ENCODE results near the gene AHCY. TPM values are rescaled to one million over a fixed set of nuclear protein-coding genes. Genes with fewer than 3 reads are reported as not detected.
A peak's percentile ranks its signal among the peaks of the same experiment; 100 is the strongest.

AHCY gene
- total RNA-seq, 1 experiment from 2014 or later, result 401 TPM

DNA sequence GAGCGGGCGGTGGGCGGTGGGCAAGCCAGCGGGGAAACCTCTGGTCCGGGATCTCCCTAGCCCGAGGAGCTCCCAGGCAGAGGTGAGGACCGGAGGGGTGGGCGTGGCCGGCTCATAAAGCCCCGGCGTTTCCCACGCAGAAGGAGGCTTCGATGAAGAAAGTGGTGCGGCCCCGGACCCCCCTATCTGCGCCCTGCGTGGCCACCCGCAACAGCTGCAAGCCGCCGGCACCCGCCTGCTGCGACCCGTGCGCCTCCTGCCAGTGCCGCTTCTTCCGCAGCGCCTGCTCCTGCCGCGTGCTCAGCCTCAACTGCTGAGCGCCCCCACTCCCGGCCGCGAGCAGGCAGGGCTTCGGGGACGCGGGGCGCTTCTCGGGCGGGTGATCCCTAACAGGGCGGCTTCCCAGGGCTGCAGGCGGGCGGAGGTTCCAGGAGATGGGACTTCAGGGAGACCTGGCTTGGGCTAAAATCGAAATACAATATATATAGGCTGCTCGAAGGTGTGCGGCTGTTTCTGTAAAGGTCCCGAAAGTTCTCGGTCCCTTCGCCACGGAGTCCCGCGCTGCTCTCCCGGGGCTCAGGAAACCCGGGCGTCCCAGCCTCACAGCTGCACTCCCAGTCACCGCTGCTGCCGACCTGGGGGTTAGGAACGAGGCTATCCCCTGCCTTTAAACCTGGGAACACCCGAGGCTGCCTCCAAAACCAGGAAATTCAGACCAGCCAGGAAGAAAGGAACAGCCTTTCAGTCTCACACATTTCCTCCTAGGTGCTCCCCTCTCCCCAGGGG, 34.1 kb downstream of the AHCY start (continued):
- TF ChIP-seq RORB (CRISPR knock-in tag; IDR thresholded peaks at IDR 0.05) (no peak), SP1 (CRISPR knock-in tag; conservative IDR thresholded peaks at IDR 0.05) (peak; percentile 38; the same call in 1 of the 2 replicates), TEAD4 (CRISPR knock-in tag; IDR thresholded peaks at IDR 0.05) (no peak), ZNF423 (CRISPR knock-in tag; IDR thresholded peaks at IDR 0.05) (0 out of 2 replicates have a peak, but pooled peaks have one; percentile 2), SMAD4 (CRISPR knock-in tag; IDR thresholded peaks at IDR 0.05) (no peak), TEAD1 (CRISPR knock-in tag; IDR thresholded peaks at IDR 0.05) (0 out of 2 replicates have a peak, but pooled peaks have one; percentile 35), RELA (CRISPR knock-in tag; IDR thresholded peaks at IDR 0.05; ENCODE audit: borderline replicate concordance) (peak; percentile 85)
- TF ChIP-seq, protein P1, sequence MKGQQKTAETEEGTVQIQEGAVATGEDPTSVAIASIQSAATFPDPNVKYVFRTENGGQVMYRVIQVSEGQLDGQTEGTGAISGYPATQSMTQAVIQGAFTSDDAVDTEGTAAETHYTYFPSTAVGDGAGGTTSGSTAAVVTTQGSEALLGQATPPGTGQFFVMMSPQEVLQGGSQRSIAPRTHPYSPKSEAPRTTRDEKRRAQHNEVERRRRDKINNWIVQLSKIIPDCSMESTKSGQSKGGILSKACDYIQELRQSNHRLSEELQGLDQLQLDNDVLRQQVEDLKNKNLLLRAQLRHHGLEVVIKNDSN (CRISPR knock-in tag; IDR thresholded peaks at IDR 0.05), result no peak; the same call in 1 of the 2 replicates
- TF ChIP-seq, protein P2, sequence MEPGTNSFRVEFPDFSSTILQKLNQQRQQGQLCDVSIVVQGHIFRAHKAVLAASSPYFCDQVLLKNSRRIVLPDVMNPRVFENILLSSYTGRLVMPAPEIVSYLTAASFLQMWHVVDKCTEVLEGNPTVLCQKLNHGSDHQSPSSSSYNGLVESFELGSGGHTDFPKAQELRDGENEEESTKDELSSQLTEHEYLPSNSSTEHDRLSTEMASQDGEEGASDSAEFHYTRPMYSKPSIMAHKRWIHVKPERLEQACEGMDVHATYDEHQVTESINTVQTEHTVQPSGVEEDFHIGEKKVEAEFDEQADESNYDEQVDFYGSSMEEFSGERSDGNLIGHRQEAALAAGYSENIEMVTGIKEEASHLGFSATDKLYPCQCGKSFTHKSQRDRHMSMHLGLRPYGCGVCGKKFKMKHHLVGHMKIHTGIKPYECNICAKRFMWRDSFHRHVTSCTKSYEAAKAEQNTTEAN (CRISPR knock-in tag; IDR thresholded peaks at IDR 0.05), result 0 out of 2 replicates have a peak, but pooled peaks have one; percentile 67
- TF ChIP-seq, protein P3, sequence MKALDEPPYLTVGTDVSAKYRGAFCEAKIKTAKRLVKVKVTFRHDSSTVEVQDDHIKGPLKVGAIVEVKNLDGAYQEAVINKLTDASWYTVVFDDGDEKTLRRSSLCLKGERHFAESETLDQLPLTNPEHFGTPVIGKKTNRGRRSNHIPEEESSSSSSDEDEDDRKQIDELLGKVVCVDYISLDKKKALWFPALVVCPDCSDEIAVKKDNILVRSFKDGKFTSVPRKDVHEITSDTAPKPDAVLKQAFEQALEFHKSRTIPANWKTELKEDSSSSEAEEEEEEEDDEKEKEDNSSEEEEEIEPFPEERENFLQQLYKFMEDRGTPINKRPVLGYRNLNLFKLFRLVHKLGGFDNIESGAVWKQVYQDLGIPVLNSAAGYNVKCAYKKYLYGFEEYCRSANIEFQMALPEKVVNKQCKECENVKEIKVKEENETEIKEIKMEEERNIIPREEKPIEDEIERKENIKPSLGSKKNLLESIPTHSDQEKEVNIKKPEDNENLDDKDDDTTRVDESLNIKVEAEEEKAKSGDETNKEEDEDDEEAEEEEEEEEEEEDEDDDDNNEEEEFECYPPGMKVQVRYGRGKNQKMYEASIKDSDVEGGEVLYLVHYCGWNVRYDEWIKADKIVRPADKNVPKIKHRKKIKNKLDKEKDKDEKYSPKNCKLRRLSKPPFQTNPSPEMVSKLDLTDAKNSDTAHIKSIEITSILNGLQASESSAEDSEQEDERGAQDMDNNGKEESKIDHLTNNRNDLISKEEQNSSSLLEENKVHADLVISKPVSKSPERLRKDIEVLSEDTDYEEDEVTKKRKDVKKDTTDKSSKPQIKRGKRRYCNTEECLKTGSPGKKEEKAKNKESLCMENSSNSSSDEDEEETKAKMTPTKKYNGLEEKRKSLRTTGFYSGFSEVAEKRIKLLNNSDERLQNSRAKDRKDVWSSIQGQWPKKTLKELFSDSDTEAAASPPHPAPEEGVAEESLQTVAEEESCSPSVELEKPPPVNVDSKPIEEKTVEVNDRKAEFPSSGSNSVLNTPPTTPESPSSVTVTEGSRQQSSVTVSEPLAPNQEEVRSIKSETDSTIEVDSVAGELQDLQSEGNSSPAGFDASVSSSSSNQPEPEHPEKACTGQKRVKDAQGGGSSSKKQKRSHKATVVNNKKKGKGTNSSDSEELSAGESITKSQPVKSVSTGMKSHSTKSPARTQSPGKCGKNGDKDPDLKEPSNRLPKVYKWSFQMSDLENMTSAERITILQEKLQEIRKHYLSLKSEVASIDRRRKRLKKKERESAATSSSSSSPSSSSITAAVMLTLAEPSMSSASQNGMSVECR (CRISPR knock-in tag; IDR thresholded peaks at IDR 0.05; ENCODE audit: borderline replicate concordance), result no peak
- TF ChIP-seq, protein P4, sequence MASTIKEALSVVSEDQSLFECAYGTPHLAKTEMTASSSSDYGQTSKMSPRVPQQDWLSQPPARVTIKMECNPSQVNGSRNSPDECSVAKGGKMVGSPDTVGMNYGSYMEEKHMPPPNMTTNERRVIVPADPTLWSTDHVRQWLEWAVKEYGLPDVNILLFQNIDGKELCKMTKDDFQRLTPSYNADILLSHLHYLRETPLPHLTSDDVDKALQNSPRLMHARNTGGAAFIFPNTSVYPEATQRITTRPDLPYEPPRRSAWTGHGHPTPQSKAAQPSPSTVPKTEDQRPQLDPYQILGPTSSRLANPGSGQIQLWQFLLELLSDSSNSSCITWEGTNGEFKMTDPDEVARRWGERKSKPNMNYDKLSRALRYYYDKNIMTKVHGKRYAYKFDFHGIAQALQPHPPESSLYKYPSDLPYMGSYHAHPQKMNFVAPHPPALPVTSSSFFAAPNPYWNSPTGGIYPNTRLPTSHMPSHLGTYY (CRISPR knock-in tag; IDR thresholded peaks at IDR 0.05), result no peak
- TF ChIP-seq, protein P5, sequence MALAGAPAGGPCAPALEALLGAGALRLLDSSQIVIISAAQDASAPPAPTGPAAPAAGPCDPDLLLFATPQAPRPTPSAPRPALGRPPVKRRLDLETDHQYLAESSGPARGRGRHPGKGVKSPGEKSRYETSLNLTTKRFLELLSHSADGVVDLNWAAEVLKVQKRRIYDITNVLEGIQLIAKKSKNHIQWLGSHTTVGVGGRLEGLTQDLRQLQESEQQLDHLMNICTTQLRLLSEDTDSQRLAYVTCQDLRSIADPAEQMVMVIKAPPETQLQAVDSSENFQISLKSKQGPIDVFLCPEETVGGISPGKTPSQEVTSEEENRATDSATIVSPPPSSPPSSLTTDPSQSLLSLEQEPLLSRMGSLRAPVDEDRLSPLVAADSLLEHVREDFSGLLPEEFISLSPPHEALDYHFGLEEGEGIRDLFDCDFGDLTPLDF (CRISPR knock-in tag; IDR thresholded peaks at IDR 0.05), result no peak
- TF ChIP-seq, protein P6, sequence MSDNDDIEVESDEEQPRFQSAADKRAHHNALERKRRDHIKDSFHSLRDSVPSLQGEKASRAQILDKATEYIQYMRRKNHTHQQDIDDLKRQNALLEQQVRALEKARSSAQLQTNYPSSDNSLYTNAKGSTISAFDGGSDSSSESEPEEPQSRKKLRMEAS (CRISPR knock-in tag; IDR thresholded peaks at IDR 0.05), result peak; percentile 95

DNA sequence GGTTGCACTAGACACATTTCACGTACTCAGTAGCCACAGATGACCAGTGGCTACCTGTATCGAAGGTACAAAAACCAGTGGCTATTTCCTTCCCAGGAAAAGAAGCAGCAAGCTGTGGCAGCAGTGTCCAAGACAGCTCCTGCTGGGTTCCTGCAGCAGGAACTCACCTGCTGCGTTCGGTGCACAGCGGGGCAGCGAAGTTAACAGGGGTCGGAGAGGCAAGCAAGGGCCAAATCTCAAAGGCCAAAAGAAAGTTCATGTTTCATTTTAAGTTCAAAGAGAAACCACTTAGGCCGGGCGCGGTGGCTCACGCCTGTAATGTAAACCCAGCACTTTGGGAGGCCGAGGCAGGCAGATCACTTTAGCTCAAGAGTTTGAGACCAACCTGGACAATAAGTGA, 35.0 kb downstream of the AHCY start:
- no peak overlapping the region for H3K4me3 Mint-ChIP-seq
- no peak overlapping the region for H3K27ac Mint-ChIP-seq
- ChIA-PET CTCF (interaction anchor here (1.3 to 4.4 kb wide), 4 partner anchors 12 to 255 kb away, joined by 4 to 33 read pairs (median 10); no protein-coding TSS in a partner anchor), POLR2A (interaction anchor here (0.6 to 1.8 kb wide), 3 partner anchors 35 to 290 kb away, joined by 3 to 4 read pairs (median 3); partner anchors contain the start of gene AHCY)
- H3K27me3 Mint-ChIP-seq (ENCODE audit: low read depth), result peaks cover 7% of the 10 kb centered on the region
- no peak for DNase-seq (ENCODE audit: low spot score)
- H3K9me3 Mint-ChIP-seq, result no peaks in the 10 kb centered on the region
- H3K36me3 Mint-ChIP-seq, result peaks cover 6% of the 10 kb centered on the region; the same call in 1 of the 2 replicates
- TF ChIP-seq SMAD3 (CRISPR knock-in tag; IDR thresholded peaks at IDR 0.05; ENCODE audit: borderline replicate concordance) (no peak), CBFB (CRISPR knock-in tag; IDR thresholded peaks at IDR 0.05; ENCODE audit: low read depth) (no peak), ZNF423 (CRISPR knock-in tag; IDR thresholded peaks at IDR 0.05) (peak; percentile 83)
- H3K4me1 Mint-ChIP-seq, result peaks cover 3% of the 10 kb centered on the region; the same call in 1 of the 2 replicates
- ATAC-seq, result no peak
